Measurements from ENCODE around the gene MAP4.

MAP4 gene

DNA sequence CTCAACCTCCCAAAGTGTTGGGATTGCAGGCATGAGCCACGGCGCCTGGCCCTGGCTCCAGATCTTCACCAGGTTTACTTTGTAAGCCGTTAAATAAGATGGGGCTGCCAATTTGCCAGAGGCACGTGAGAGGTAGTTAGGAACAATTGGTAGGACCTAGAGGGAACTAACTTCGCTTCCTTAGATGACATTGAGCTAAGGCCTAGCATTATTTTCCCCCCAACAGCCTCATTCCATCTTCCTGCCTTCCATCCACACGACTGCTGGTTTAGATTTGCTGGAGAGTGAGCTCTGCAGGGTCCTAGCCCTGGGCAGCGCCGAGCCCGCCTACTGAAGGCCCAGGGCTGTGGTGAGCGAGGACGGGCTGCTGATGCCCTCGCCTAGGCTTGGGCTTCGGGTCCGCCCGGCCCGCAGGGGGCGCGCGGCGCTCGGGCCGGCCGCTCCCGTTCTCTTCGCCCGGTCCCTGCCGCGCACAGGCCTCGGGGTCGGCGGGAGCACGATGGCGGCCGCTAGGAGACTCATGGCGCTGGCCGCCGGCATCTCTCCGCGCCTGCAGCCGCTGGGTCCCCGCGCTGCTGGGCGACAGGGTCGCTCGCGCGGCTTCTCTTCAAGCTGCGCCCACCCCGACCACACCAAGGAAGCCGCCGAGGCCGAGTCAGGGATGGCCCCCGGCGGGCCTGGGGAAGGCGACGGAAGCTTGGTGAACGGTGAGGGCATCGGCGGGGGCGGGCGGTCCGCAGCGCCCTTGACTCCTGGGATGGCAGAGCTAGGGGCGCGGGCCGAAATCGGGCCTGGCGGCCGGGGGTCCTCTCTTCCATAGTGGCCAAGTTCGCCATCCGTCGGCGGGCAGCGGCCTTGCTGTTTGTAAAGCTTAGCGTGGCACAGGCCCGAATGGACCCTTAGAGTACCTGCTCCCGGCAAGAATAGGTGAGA is 191.4 kb downstream of the MAP4 start:
- DNase-seq, result no peak

DNA sequence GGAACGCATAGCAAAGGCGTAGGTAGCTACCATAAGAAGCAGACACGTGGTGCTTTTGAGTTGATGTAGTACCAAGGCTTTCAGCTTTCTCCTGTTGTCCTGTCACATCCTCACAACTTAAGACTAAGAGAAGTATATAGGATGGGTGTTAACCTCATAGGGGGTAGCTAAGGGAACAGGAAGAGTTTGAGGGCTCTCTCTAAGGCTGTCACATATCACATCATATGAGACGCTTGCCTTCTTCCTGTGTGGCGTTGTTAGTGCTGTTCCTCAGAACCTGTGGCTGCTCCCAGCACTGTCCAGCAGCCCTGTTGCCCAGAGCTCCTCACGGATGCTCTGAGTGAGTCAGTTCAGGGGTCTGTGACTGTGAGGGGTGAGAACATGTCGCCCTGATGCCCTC is 198.6 kb downstream of the MAP4 start:
- DNase-seq, result no peak

DNA sequence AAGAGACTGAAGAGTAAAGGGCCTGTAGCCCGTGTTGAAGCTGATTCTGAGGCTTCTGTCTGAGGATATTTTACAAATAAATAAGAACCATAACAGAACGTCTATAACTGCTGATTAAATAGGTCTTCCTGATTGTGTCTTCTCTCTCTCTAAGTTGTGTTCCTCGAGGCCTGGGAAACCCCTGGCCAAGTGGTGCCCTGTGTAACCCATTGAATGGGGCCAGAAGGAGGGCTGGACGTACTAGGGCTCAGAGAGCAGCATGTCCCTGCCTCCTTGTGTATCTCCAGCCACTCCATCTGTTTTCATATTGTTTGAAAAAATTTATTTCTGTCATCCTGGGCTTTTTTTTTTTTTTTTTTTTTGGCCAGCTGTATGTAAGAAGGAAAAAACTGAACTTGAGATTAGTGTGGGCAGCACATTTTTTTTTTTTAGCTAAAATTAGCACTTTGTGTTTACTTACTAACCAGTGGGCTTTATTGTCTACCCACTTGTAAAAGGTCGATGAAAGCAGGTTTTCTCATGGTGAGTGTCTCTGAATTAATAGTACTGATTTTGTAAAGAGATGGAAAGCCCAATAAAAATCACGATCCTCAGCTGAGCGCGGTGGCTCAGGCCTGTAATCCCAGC is 202.6 kb downstream of the MAP4 start:
- no peak for DNase-seq

DNA sequence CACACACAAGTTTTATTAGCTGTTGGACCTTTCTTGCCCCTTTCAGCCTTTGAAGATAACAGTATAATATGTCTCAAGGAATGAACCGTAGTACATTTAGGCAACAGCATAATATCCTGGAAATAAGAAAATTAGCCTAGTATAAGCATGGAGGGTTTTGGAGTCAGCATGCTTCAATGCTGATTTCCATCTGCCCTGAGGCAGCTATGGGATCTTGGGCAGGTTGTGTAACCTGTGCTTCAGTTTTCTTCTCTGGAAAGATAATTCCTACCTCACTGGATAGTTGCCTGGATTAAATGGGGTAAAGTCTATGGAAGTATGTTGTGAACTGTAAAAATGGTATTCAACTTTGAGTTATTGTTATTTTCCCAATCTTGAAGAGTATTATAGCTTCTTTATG is 211.6 kb downstream of the MAP4 start:
- no peak for DNase-seq

DNA sequence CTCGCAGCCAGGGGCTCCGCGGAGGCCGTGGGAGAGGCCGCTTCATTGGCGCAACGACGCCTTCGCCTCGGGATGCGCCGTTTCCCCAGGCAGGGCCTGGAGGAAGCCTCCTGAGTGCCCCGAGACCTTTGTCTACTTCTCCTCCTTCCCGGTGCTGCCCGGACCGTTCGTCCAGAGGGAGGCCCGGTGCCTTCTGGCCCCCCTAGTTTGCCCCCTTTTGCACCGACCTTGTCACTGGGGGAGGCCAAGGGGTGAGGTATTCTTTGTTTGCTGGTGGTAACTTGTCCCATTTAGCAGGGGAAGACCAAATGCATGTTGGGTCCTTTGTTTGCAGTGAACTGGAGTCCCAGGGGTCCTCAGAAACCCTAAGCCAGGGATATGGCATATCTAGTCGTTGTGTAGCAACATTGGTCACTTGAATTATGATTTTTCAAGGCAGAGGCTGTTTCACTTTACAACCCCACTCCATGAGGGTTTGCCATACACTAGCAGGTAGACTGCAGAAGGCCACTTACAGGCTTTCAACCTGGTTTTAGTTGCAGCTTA is 212.7 kb downstream of the MAP4 start:
- no peak for DNase-seq

DNA sequence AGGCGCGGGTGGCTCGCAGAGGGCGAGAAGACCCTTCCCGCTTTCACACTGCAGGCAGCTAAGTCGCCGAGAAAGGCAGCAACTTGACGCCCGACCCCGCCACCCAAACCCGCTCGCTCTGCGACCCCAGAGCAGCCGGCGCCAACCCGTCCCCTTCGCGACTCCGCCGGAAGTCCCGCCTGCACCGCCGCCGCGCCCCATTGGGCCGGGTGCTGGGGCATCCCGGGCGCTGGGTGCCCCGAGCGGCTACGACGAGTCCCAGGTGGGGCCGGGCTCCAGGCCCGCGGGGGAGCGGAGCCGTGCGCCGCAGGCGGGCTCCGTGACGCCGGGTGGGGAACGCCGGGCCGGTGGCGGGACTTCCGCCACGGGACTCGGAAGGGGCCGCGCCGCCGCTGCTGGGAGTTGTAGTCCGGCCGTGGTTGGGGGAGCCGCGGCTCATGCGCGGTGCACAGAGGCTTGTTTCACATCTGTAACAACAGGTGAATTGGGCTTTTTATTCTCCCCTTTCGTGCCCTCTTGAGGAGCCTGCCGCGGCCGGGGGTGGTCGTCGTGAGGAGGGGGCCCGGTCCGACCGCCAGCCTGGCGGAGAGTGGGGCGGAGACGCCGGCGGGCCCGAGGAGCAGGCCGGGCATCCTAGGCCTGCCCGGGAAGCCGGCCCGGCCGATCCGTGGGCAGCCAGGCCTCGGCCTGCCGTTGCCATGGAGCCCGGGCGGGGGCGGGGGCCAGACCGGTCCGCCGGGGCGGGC is 213.3 kb downstream of the MAP4 start, which contains the start of gene DHX30:
Gene DHX30, plus strand, starts transcription at position 405 of the 746 bp plus-strand sequence. CDS start 7,546 bp downstream, outside the sequence.
- peak; percentile 42 for DNase-seq

All from cortex of kidney (tissue), 1 donor.